HG03460 (cell line): ENCODE results near the gene ZSWIM6.

Experiments used
- ATAC-seq: cut with Tn5 transposase; IDR thresholded peaks from one replicate; pipeline ENCODE4 v1.9.1; 2021; ENCODE audit not compliant: unreplicated experiment

ZSWIM6 gene

GRCh38 chr5:61586096-61587084 is 254.3 kb downstream of the ZSWIM6 start:
- ATAC-seq: no peak

- ATAC-seq: no peak
These were observed 255.1 kb downstream of the ZSWIM6 start for GRCh38 chr5:61587125-61587524.

GRCh38 chr5:61588216-61588615 is 256.2 kb downstream of the ZSWIM6 start:
- ATAC-seq: no peak

GRCh38 chr5:61589946-61590345 is 257.9 kb downstream of the ZSWIM6 start:
- ATAC-seq: no peak

GRCh38 chr5:61590473-61590872 is 258.4 kb downstream of the ZSWIM6 start:
- ATAC-seq: no peak

- ATAC-seq: no peak
These were observed 259.8 kb downstream of the ZSWIM6 start for GRCh38 chr5:61591859-61592258.

GRCh38 chr5:61595426-61595825 is 263.4 kb downstream of the ZSWIM6 start:
- no peak for ATAC-seq
